ENCODE data around the gene RAP2B.

The RAP2B gene

GRCh38 chr3:153195349-153195879 is 33.4 kb downstream of the RAP2B start:
- DNase-seq: no peak

GRCh38 chr3:153209596-153209995 is 47.6 kb downstream of the RAP2B start:
- DNase-seq: no peak

- no peak for DNase-seq
These were observed 48.1 kb downstream of the RAP2B start for GRCh38 chr3:153210146-153210545.

- DNase-seq: no peak
These were observed 48.6 kb downstream of the RAP2B start for GRCh38 chr3:153210660-153211059.

- DNase-seq: no peak
These were observed 53.5 kb downstream of the RAP2B start for GRCh38 chr3:153215497-153215896.

- DNase-seq: no peak
These were observed 53.9 kb downstream of the RAP2B start for GRCh38 chr3:153215966-153216365.

- DNase-seq: no peak
These were observed 54.9 kb downstream of the RAP2B start for GRCh38 chr3:153216928-153217327.

GRCh38 chr3:153219146-153219545 is 57.1 kb downstream of the RAP2B start:
- DNase-seq: no peak

All from NCI-H1436 (cell line).